OCI-LY7 (cell line): ENCODE measurements around the gene MYBL2.

Source experiments
- CTCF ChIP-seq: fragments of 200-600 bp; sonication (generic); conservative IDR thresholded peaks from 2 replicates; pipeline ENCODE4 v1.5.1; 2014; ENCODE audit warnings: mild to moderate bottlenecking, antibody characterized with exemption, low read length, moderate library complexity, mixed read lengths
- EZH2phosphoT487 ChIP-seq: fragments of 200-600 bp; sonication (generic); IDR thresholded peaks from 2 replicates; pipeline ENCODE4 v1.6.1; 2018; ENCODE audit warnings: low read depth, borderline replicate concordance, mild to moderate bottlenecking, mixed run types, antibody characterized with exemption, low read length, moderate library complexity, mixed read lengths

- no peak for TF ChIP-seq CTCF
- no peak for TF ChIP-seq EZH2phosphoT487
Observed at GRCh38 chr20:43676368-43676767, 9.5 kb downstream of the MYBL2 start.
